ENCODE data around the gene CRLF2.
"Not testable (repeated sequence)": the region's sequence is repeated elsewhere in the genome, so short reads cannot be mapped to it uniquely, and the experiment has no call there.

Gene CRLF2

GRCh38 chrX:1213971-1214370 lies 1.5 kb upstream of the CRLF2 start:
- peak; percentile 25 for DNase-seq (ENCODE audit: low spot score)

- DNase-seq (ENCODE audit: low spot score), result peak; percentile 25
These were observed 1.6 kb downstream of the CRLF2 start for GRCh38 chrX:1210844-1211243.

- no peak for DNase-seq (ENCODE audit: low spot score)
These were observed 4.9 kb downstream of the CRLF2 start for GRCh38 chrX:1207496-1208025.

DNA sequence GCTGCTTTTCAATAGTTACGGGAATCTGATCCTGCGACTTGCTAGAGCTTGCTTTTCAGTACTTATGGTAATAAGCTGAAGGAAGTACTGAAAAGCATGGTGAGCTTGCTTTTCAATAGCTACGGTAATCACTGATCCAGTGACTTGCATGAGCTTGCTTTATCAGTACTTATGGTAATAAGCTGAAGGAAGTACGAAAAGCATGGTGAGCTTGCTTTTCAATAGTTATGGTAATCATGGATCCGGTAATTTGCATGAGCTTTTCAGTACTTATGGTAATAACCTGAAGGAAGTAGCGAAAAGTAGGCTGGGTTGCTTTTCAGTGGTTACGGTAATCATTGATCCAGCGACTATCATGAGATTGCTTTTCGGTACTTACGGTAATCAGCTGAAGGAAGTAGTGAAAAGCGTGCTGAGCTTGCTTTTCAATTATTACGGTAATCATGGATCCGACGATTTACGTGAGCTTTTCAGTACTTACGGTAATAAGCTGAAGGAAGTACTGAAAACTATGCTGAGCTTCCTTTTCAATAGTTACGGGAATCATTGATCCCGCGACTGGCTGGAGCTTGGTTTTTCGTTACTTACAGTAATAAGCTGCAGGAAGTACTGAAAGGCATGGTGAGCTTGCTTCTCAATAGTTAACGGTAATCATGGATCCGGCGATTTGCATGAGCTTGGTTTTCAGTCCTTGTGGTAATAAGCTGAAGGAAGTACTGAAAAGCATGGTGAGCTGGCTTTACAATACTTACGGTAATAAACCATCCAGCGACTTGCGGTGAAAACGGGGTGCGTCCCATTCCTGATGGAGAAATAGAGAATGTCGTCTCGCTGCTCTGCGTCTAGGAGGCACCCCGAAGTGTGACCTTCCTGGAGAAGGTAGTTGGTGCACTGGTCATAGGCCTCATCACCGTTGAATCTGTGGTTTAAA lies 6.5 kb downstream of the CRLF2 start:
- peak; percentile 77 for DNase-seq (ENCODE audit: low spot score)

DNA sequence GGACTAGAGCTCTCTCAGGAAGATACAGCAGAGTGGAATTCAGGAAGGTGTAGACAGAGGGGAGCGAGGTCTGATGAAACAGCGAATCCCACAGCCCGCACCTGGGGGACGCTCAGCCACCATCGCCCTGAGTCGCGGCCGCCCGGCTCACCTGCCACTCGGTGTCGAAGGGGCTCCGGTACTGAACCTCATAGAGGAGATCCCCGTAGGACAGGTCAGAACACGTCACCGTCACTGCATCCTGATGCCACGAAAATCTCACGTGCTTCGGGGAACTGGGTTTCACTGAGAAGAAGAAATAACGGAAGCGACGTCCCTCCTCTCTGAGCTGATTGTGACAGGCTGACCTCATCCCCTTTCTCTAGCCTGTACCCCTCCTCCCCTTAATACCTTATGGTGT lies 10.2 kb downstream of the CRLF2 start:
- DNase-seq (ENCODE audit: low spot score), result peak; percentile 41

- no peak for DNase-seq (ENCODE audit: low spot score)
These were observed 16.0 kb downstream of the CRLF2 start for GRCh38 chrX:1196436-1196835.

DNA sequence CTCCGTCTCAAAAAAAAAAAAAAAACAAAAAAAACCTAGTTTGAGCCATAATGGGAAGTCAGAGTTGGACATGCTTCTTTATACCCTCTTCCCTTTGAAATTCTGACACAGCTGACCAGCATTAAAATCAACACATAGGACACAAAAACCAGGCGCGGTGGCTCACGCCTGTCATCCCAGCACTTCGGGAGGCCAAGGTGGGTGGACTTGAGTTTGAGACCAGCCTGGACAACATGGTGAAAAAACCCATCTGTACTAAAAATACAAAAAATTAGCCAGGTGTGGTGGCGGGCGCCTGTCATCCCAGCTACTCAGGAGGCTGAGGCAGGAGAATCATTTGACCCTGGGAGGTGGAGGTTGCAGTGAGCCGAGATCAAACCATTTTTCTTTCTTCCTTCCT lies 20.3 kb downstream of the CRLF2 start:
- not testable (repeated sequence) for DNase-seq (ENCODE audit: low spot score)

DNA sequence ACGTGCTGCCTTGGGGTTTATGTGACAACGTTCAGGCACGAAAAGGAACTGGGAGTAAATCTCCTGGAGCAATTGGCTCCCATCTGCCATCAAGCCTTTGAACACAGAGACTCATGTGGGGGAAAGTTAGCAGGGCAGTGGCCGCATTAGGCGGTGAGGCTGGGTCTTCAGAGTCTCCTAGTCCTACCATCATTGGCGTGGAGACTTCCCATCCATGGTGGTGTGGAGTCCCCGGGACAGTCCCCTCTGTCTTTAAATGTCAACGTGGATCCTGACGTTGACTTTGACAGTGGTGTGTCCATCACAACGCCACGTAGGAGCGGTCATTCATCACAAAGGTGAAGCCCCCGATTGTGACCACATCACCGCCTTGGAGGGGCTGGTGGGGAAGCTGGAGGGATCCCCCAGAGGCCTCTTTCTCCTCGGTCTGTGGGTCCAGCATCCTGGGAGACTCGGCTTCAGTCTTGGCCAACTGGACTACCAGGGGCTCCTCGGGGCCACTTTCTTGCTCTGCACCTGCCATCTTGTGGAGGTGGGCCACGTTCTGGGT lies 21.8 kb downstream of the CRLF2 start:
- no peak for DNase-seq (ENCODE audit: low spot score)

GRCh38 chrX:1185561-1185960 lies 26.9 kb downstream of the CRLF2 start:
- no peak for DNase-seq (ENCODE audit: low spot score)

DNA sequence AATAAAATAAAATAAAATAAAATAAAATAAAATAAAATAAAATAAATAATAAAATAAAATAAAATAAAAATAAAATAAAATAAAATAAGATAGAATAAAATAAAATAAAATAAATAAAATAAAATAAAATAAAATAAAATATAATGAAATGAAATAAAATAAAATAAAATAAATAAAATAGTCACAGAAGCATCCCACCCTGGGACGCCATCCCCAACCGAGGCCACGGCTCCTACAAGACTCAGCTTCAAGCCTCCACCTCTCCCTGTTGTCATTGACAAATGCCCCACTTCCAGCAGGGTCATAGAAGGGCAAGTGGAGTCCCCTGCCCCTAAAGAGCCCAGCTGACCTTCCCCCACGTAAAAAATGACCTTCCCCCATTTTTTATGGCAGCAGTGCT lies 30.2 kb downstream of the CRLF2 start:
- no peak for DNase-seq (ENCODE audit: low spot score)

GRCh38 chrX:1181661-1182060 lies 30.8 kb downstream of the CRLF2 start:
- not testable (repeated sequence) for DNase-seq (ENCODE audit: low spot score)

DNA sequence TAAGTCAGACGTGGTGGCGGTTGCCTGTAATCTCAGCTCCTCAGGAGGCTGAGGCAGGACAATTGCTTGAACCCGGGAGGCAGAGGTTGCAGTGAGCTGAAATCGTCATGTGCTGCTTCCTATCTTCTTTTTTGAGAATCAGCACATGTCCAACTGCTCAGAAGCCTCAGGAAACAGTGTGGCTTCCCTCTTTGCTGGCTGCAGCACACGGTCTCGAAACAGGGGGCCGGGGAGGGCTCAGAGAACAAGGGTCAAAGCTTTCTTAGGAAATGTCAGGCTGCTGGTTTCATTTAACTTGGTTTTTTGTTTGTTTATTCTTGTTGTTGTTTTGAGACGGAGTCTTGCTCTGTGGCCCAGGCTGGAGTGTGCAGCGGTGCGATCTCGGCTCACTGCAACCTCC lies 31.3 kb downstream of the CRLF2 start:
- no peak for DNase-seq (ENCODE audit: low spot score)

DNA sequence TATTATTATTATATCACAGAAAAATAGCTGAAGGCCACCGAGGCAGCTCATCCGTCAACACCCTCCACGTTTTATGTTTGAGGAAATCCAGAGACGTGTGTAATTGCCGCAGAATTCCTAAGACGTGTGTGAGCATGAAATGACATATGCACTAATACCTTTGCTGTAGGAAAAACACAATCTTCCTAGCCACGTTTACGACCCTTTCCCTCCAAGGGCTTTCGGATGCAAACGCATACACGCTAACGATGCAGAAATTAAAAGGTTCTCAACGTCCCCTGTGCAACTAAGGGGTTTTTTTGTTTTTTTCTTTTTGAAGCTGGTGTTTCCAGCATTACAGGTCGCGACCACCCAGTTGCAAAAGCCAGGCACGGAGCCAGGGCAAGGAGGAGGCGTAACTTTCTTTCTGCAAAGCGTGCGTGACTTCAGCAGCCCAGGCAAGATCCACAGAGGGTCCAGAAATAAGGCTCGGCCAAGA lies 33.8 kb downstream of the CRLF2 start:
- DNase-seq (ENCODE audit: low spot score), result peak; percentile 72

DNA sequence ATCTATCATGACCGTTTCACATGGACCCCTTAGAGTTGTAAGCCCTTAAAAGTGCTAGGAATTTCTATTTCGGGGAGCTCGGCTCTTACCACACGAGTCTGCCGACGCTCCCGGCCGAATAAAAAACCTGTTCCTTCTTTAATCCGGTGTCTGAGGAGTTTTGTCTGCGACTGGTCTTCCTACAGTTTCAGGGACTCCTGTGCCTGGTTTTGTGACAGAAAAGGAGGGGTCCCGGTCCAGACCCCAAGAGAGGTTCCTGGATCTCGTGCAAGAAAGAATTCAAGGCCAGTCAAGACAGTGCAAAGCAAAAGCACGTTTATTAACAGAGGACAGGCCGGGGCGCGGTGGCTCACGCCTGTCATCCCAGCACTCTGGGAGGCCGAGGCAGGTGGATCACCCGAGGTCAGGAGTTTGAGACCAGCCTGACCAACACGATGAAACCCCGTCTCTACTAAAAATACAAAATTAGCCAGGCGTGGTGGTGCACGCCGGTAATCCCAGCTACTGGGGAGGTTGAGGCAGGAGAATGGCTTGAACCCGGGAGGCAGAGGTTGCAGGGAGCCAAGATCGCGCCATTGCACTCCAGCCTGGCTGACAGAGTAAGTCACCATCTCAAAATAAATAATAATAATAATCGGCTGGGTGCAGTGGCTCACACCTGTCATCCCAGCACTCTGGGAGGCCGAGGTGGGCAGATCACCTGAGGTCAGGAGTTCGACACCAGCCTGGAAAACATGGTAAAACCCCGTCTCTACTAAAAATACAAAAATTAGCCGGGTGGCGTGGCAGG lies 35.7 kb downstream of the CRLF2 start:
- DNase-seq (ENCODE audit: low spot score), result not testable (repeated sequence)

- DNase-seq (ENCODE audit: low spot score), result not testable (repeated sequence)
These were observed 37.6 kb downstream of the CRLF2 start for GRCh38 chrX:1174609-1175545.

- DNase-seq (ENCODE audit: low spot score), result not testable (repeated sequence)
These were observed 39.0 kb downstream of the CRLF2 start for GRCh38 chrX:1173435-1173834.

DNA sequence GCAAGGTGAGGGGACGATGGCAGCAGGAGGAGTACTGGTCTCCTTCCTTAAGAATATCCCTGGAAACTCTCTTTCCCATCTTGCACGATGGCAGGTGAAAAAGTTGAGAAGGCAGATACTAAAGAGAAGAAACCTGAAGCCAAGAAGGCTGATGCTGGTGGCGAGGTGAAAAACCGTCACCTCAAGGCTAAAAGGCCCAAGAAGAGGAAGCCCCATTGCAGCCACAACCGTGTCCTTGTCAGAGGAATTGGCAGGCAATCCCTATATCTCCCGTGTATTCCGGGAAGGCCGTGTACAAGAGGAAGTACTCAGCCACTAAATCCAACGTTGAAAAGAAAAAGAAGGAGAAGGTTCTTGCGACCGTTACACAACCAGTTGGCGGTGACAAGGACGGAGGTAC lies 40.0 kb downstream of the CRLF2 start:
- DNase-seq (ENCODE audit: low spot score), result no peak

- not testable (repeated sequence) for DNase-seq (ENCODE audit: low spot score)
These were observed 40.5 kb downstream of the CRLF2 start for GRCh38 chrX:1171915-1172314.

GRCh38 chrX:1170243-1170642 lies 42.2 kb downstream of the CRLF2 start:
- DNase-seq (ENCODE audit: low spot score), result no peak

GRCh38 chrX:1169189-1169588 lies 43.3 kb downstream of the CRLF2 start:
- no peak for DNase-seq (ENCODE audit: low spot score)

DNA sequence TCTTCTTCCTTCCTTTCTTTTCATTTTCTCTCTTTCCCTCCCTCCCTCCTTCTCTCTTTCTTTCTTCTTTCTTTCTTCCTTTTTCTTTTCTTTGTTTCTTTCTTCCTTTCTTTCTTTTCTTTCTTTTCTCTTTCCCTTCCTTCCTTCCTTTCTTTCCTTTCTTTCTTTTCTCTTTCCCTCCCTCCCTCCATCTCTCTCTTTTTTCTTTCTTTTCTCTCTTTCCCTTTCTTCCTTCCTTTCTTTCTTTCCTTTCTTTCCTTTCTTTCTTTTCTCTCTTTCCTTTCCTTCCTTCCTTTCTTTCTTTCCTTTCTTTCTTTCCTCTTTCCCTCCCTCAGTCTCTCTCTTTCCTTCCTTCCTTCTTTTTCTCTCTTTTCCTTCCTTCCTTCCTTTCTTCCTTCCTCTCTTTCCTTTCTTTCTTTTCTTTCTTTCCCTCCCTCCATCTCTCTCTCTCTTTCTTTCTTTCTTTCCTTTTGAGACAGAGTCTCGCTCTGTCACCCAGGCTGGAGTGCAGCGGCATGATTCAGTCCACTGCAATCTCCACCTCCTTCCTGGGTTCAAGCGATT lies 44.4 kb downstream of the CRLF2 start:
- DNase-seq (ENCODE audit: low spot score), result no peak

Data from left forelimb (tissue), 1 donor.